HCT116 (cell line): Measurements from ENCODE around the gene UBE2J2.

Experiments
- POLR2A ChIP-seq: IDR thresholded peaks from 2 replicates; pipeline ENCODE4 v1.7.0; 2011; ENCODE audit warnings: borderline replicate concordance; ENCODE audit not compliant: insufficient read depth, insufficient read length; ENCODE audit errors: extremely low read depth
- POLR2AphosphoS5 ChIP-seq: IDR thresholded peaks from 2 replicates; pipeline ENCODE4 v1.6.1; 2011; ENCODE audit warnings: mild to moderate bottlenecking, low read depth, low read length, moderate library complexity
- SP1 ChIP-seq: IDR thresholded peaks from 2 replicates; pipeline ENCODE4 v1.6.1; 2012; ENCODE audit warnings: low read depth
- YY1 ChIP-seq: IDR thresholded peaks from 2 replicates; pipeline ENCODE4 v1.6.1; 2011; ENCODE audit warnings: low read length, low read depth, moderate library complexity, mild to moderate bottlenecking; ENCODE audit not compliant: insufficient replicate concordance; ENCODE audit errors: extremely low read depth

DNA sequence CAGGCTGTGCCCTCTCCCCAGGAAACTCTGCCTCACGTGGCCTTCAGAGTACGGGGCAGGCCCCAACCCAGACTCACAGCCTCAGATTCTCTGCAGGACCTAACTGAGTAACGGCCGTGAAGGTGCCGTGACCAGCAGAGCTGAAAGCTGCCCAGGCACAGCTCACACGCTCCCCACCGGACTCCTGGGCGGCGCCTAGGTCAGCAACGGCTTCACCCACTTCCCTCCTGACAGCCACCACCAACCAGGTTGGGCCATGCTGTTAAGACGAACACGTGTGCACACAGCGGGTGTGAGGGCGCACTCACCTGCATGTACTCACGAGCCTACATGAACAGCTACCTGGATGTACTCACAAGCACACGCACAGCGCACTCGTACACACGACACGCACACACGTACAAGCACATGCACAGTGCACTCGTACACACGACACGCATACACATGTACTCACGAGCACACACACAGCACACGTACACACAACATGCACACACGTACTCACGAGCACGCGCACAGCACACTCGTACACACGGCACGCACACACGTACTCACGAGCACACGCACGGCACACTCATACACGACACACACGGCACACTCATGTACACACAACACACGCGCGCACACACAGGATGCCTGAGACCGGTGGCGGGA, 51.0 kb downstream of the UBE2J2 start:
- TF ChIP-seq SP1: no peak
- TF ChIP-seq YY1: no peak
- TF ChIP-seq POLR2AphosphoS5: no peak
- TF ChIP-seq POLR2A: no peak
